Progenitor cell of endocrine pancreas (in vitro differentiated cells): ENCODE results near the gene KCNK15. TPM values are rescaled to one million over a fixed set of nuclear protein-coding genes. Genes with fewer than 3 reads are reported as not detected.

Experiments
- DNase-seq: peaks from one replicate; pipeline ENCODE4 v3.0.0; 2021; ENCODE audit warnings: low spot score; ENCODE audit not compliant: unreplicated experiment
- H3K27ac Mint-ChIP-seq: 2 replicates; pipeline ENCODE4 v1.8.0; 2021; ENCODE audit warnings: mild to moderate bottlenecking, moderate library complexity, mixed read lengths
- H3K27me3 Mint-ChIP-seq: 2 replicates; pipeline ENCODE4 v1.8.0; 2021; ENCODE audit warnings: mixed read lengths
- H3K36me3 Mint-ChIP-seq: 2 replicates; pipeline ENCODE4 v1.8.0; 2022; ENCODE audit warnings: mixed read lengths; ENCODE audit not compliant: insufficient read depth
- H3K4me1 Mint-ChIP-seq: 2 replicates; pipeline ENCODE4 v1.8.0; 2021; ENCODE audit warnings: low read depth, mixed read lengths
- H3K4me3 Mint-ChIP-seq: 2 replicates; pipeline ENCODE4 v1.8.0; 2021; ENCODE audit warnings: low read depth, mild to moderate bottlenecking, moderate library complexity, mixed read lengths
- H3K9me3 Mint-ChIP-seq: 2 replicates; pipeline ENCODE4 v1.8.0; 2021; ENCODE audit warnings: low read depth, mixed read lengths
- CTCF ChIP-seq: fragments of 200-600 bp; sonication (generic); IDR thresholded peaks from one replicate; pipeline ENCODE4 v1.5.0; 2021; ENCODE audit warnings: antibody characterized with exemption, mild to moderate bottlenecking; ENCODE audit not compliant: unreplicated experiment
- total RNA-seq: library from RNA; stranded (reverse); gene quantifications from 2 replicates; pipeline ENCODE4 v1.2.1, GENCODE V29; 2021

KCNK15 gene
- total RNA-seq, 1 donor from 2014 or later: 0.22 TPM

GRCh38 chr20:44772636-44773035 lies 27.0 kb downstream of the KCNK15 start:
- peaks cover 14% of the 10 kb centered on the region for H3K27me3 Mint-ChIP-seq
- no peak for TF ChIP-seq CTCF
- no peaks in the 10 kb centered on the region for H3K36me3 Mint-ChIP-seq
- H3K4me3 Mint-ChIP-seq: no peak overlapping the region
- H3K27ac Mint-ChIP-seq: no peak overlapping the region
- no peaks in the 10 kb centered on the region for H3K4me1 Mint-ChIP-seq
- no peak for DNase-seq
- no peaks in the 10 kb centered on the region for H3K9me3 Mint-ChIP-seq

- DNase-seq: no peak
Observed at GRCh38 chr20:44773070-44773829, 27.6 kb downstream of the KCNK15 start.

GRCh38 chr20:44776980-44777379 lies 31.3 kb downstream of the KCNK15 start:
- Mint-ChIP-seq H3K27ac (no peak overlapping the region), H3K27me3 (peaks cover 12% of the 10 kb centered on the region), H3K9me3 (no peaks in the 10 kb centered on the region), H3K4me1 (no peaks in the 10 kb centered on the region), H3K36me3 (no peaks in the 10 kb centered on the region), H3K4me3 (no peak overlapping the region)
- DNase-seq: peak; percentile 52
- TF ChIP-seq CTCF: no peak

More at GRCh38 chr20:44773070-44773829, 27.6 kb downstream of the KCNK15 start:
- H3K27me3 Mint-ChIP-seq: peaks cover 14% of the 10 kb centered on the region
- no peaks in the 10 kb centered on the region for H3K4me1 Mint-ChIP-seq
- no peak overlapping the region for H3K27ac Mint-ChIP-seq
- H3K9me3 Mint-ChIP-seq: no peaks in the 10 kb centered on the region
- no peak overlapping the region for H3K4me3 Mint-ChIP-seq
- no peak for TF ChIP-seq CTCF
- H3K36me3 Mint-ChIP-seq: no peaks in the 10 kb centered on the region

- Mint-ChIP-seq H3K9me3 (no peaks in the 10 kb centered on the region), H3K36me3 (no peaks in the 10 kb centered on the region), H3K27ac (no peak overlapping the region), H3K4me1 (no peaks in the 10 kb centered on the region), H3K27me3 (peaks cover 15% of the 10 kb centered on the region), H3K4me3 (no peak overlapping the region)
- no peak for TF ChIP-seq CTCF
- peak; percentile 66 for DNase-seq
Observed at GRCh38 chr20:44780226-44780625, 34.6 kb downstream of the KCNK15 start.

DNA sequence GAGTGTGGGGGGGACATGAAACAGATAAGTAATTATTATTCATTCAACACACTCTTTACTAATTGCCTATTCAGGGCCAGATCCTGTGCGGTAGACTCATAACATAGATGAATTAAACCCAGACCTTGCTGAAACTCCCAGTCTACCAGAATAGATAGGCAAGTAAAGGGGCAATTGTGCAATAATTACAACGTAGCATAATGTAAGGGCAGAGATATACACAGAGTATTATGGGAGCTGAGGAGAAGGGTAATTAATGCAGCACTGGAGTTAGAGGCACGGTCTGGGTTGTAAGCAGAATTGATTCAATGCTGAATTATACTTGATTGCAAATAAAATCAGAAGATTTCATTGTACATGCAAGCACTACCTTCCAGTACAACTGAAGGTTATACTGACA lies 35.5 kb downstream of the KCNK15 start:
- Mint-ChIP-seq H3K27ac (no peak overlapping the region), H3K4me3 (no peak overlapping the region), H3K36me3 (no peaks in the 10 kb centered on the region), H3K9me3 (no peaks in the 10 kb centered on the region), H3K27me3 (peaks cover 15% of the 10 kb centered on the region), H3K4me1 (no peaks in the 10 kb centered on the region)
- no peak for DNase-seq
- TF ChIP-seq CTCF: no peak
